Activated CD4-positive, alpha-beta T cell treated with anti-CD3 and anti-CD28 coated beads, Interleukin-2, amount 50 U/mL, for 1 hour (primary cell): Measurements from ENCODE around the gene ZNF292.
A peak's percentile ranks its signal among the peaks of the same experiment; 100 is the strongest.
"Not testable (repeated sequence)": the region's sequence is repeated elsewhere in the genome, so short reads cannot be mapped to it uniquely, and the experiment has no call there.

Experiments
- DNase-seq: peaks from one replicate; pipeline ENCODE4 v3.0.0-alpha.2; 2020

The ZNF292 gene

GRCh38 chr6:87154993-87155841 is at the start of gene ZNF292:
Gene ZNF292, plus strand, starts transcription at chr6:87155565. Its CDS starts 27 bp downstream, at chr6:87155592.
- DNase-seq, result peak; percentile 89

DNA sequence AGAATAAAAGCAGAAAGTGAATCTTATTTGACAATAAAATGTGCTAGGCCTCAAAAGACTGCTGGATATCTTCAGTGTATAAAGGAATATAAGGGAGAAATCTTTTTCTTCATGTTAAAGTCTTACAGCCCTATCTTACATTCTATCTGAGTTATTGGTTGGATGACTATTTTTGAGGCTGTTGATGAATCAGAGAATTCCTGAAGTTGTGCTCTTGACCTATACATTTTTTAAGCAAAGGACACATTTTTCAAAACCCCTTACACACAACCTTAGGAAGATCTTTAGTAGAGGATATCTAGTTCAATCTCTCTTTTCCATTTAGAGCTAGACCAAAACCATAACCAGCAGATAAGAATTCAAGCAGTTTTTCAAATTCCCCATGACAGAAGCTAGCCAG is 49.5 kb upstream of the ZNF292 start:
- DNase-seq, result no peak

DNA sequence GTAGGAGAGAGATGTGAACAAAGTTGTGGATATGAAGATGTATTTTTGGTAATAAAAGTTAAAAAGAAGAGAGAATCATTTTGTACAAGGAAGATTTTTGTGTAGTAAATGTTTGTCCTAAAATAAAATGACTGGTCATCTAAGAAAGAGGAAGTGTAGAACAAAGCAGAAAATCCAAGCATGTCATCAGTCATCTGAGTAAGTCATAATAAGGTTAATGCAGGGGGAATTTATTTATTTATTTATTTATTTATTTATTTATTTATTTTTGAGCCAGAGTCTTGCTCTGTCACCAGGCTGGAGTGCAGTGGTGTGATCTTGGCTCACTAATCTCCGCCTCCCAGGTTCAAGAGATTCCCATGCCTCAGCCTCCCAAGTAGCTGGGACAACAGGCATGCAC is 44.7 kb upstream of the ZNF292 start:
- DNase-seq, result no peak

GRCh38 chr6:87115402-87116135 is 39.8 kb upstream of the ZNF292 start:
- DNase-seq, result no peak

DNA sequence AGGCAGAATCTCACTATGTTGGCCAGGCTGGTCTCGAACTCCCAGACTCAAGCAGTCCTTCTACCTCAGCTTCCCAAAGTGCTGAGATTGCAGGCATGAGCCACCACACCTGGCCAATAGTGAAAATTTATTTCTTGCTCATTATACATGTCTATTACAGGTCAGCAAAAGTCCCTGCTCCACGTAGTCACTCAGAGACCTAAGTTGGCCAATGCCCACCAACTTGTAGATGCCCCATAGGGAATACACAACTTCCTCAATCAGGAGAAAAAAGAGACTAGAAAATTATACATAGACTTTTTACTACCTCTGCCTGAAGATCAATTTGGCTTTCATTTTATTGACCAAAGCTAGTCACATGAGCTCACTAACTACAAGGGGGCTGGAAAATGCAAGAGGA is 38.4 kb upstream of the ZNF292 start:
- DNase-seq, result no peak

DNA sequence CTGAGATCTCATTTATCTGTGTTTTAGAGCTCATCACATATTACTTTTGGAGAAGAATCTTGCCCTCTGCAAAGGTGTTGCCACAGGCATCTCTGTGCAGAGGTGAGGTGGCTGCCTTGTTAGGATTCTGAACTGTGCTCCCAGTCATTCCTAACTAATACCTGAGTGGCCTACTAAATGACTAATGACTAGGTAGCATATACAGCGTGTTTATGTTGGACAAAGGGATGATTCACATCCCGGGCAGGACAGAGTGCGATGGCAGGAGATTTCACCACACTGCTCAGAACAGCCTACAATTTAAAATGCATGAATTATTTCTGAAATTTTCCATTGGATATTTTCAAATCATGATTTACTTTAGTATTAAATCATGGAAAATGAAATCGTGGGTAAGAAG is 37.3 kb upstream of the ZNF292 start:
- DNase-seq, result no peak

GRCh38 chr6:87122477-87122876 is 32.9 kb upstream of the ZNF292 start:
- DNase-seq, result no peak

- no peak for DNase-seq
Measured at GRCh38 chr6:87124074-87124473, 31.3 kb upstream of the ZNF292 start.

DNA sequence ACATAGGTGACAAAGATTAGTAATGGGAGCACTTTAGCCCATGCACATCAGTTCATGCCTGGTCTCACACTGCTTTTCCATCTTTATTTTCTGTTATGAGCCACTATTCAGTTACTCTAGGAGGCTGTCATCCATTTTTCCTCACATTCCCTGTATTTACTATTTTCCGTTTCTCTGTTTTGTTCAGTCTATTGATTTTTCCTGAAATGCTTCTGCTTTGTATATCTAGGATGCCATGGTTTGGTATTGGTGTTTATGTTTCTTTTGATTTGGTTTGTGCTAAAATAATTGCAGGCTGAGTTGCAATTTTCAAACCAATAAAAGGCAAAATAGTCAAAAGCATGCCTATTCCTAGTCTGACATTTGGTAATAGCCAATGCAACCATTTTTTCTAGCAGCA is 28.9 kb upstream of the ZNF292 start:
- no peak for DNase-seq

GRCh38 chr6:87127737-87128136 is 27.6 kb upstream of the ZNF292 start:
- no peak for DNase-seq

DNA sequence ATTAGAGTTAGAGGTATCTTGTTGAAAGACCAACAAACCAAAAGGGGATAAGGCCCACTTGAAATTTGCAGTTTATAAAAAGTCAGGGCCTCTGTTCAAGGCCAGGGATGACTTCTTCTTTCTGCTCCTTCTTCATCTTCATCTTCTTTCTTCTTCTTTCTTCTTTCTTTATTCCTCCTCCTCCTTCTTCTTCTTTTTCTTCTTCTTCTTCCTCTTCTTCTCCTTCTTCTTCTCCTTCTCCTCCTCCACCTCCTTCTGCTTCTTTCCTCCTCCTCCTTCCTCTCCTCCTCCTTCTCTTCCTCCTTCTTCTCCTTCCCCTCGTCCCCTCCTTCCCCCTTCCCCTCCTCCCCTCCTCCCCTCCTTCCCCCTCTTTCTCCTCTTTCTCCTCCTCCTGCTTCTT is 18.4 kb upstream of the ZNF292 start:
- no peak for DNase-seq

DNA sequence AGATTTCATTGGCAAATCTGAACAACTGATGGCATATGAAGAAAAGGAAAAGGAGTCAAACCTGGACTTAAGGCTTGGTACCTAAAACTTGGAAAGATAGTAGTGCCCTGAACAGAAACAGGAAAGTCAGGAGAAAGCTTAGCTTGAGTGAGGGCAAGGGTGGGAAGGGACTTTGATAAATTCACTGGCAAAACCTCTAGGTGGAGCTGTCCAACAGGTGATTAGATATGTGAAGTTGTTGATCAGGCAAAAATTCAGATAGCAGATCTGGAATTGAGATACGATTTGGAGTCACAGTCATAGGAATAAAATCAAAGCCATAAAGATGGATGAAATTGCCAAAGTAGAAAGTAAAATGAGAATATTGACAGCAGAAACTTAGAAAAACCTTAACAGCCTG is 16.1 kb upstream of the ZNF292 start:
- peak; percentile 21 for DNase-seq

GRCh38 chr6:87139927-87140326 is 15.4 kb upstream of the ZNF292 start:
- DNase-seq, result not testable (repeated sequence)

DNA sequence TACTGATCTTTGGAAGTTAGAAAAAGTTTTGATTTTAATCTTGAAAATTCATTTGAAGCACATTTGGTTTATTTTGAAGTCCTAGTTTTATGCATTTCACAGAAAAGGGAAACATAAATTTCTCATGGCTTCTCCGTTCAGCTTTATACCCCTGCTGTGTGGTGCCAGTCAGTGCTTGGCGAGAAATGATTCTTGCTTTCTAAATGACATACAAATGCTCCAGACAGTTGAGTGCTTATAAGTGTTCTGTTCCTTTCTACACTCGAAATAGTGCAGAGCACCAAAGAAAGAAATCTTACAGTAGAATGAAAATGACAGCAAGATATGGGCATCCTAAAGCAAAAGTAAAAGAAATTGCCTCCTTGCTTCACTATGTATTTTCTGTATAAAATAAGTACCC is 9.0 kb upstream of the ZNF292 start:
- no peak for DNase-seq

- DNase-seq, result no peak
Measured at GRCh38 chr6:87150406-87150805, 5.0 kb upstream of the ZNF292 start.

GRCh38 chr6:87151471-87151780 is 3.9 kb upstream of the ZNF292 start:
- DNase-seq, result no peak

DNA sequence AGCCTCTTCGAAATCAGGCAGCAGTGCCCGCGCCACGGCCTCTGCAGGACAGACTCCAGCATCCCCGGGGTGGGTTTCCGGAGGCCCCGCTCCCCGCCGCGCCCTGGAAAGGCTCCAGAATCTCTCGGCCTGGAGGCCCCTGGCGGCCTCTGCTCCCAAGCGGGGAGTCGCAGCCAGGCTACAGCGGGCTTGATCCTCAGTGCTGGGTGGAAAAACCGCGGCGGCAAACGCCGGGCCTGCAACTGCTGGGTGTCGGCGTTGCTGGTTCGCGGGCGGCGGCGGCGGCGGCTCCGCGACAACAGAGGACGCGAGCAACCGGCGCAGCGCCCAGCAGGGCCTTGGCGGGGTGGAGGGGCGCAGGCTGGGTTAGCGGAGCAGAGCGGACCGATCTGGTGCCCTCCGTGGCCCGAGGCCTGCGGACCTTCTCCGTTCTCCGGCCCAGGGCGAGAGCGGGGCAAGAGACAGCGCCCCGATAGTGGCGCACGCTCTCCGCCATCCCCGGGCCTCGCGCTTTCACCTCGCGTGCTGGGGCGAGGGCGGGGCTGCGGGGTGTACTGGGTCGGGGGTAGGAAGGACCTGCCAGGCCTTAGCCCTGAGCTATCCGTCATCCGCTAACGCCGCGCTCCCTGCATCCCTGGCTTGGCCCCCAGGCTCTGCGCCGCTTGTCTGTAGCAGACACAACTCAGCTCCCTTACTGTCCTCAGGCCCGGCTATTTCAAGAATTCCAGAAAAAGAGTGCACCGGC is 3.4 kb upstream of the ZNF292 start:
- peak; percentile 65 for DNase-seq

DNA sequence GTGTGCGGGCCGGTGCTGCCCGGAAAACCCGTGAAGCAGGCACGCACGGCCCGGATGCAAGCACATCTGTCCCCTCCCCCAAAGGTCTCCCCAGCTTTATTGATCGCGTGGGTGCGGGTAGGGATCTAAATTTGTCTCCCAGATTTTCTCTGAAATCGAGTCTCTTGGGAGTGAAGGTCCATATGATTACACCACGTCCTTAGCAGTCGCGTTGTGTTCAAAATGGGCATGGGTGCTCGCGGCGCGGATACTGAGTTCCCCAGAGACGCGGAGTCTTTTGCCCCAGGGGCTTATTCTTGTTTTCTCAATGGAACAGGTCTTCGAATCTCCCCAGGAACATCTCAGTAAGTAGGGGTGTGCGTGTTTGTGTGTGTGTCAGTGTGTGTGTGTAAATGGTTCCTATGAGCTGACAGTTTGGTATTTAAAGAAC is 2.8 kb upstream of the ZNF292 start:
- DNase-seq, result no peak

DNA sequence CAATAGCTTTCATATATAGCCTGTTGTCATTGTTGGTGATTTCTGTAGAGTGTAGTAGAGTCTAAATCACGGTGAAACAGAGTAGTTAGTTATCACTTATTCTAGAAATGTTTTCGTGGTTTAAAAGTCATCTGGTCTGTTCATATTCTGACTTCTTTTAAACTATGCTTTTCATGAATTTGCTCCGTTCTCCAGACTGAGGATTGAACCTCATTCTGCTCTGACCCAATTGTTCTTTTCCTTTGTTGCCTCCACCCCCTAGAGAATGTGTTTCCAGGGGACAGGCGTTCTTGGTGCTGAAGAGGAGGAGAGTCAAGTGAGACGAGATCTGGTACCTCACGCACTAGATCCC is 748 bp upstream of the ZNF292 start:
- DNase-seq, result no peak

GRCh38 chr6:87155842-87156815 is 764 bp downstream of the ZNF292 start:
- peak; percentile 34 for DNase-seq

GRCh38 chr6:87157596-87157995 is 2.2 kb downstream of the ZNF292 start:
- DNase-seq, result not testable (repeated sequence)

- no peak for DNase-seq
Measured at GRCh38 chr6:87161299-87161698, 5.9 kb downstream of the ZNF292 start.

- DNase-seq, result no peak
Measured at GRCh38 chr6:87164004-87164403, 8.6 kb downstream of the ZNF292 start.
